Activated naive CD8-positive, alpha-beta T cell treated with anti-CD3 and anti-CD28 coated beads, Interleukin-2, amount 50 U/mL, for 16 hours (primary cell): ENCODE results near the gene HDAC5.
"Not testable (repeated sequence)": the region's sequence is repeated elsewhere in the genome, so short reads cannot be mapped to it uniquely, and the experiment has no call there.

Experiments used
- DNase-seq: peaks from one replicate; pipeline ENCODE4 v3.0.0-alpha.2; 2020; ENCODE audit warnings: low read depth, low spot score

The HDAC5 gene

DNA sequence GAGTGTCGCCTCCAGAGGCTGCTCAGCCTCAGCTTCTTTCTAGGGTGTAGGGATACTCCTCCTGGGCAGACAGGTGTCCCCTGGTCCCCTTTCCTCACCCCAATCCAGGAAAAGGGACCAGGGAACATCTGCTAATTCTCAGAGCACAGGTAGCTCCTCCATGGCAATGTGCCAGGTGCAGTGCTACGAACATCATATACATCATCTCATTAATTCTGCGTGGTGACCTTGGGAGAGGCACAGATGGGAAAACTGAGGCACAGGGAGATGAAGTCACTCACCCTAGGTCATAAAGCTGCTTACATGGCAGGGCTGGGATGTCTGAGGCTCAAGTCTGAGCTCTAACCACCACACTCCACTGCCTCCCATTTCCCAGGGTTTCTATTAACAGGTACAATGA is 11.7 kb downstream of the HDAC5 start:
- no peak for DNase-seq

DNA sequence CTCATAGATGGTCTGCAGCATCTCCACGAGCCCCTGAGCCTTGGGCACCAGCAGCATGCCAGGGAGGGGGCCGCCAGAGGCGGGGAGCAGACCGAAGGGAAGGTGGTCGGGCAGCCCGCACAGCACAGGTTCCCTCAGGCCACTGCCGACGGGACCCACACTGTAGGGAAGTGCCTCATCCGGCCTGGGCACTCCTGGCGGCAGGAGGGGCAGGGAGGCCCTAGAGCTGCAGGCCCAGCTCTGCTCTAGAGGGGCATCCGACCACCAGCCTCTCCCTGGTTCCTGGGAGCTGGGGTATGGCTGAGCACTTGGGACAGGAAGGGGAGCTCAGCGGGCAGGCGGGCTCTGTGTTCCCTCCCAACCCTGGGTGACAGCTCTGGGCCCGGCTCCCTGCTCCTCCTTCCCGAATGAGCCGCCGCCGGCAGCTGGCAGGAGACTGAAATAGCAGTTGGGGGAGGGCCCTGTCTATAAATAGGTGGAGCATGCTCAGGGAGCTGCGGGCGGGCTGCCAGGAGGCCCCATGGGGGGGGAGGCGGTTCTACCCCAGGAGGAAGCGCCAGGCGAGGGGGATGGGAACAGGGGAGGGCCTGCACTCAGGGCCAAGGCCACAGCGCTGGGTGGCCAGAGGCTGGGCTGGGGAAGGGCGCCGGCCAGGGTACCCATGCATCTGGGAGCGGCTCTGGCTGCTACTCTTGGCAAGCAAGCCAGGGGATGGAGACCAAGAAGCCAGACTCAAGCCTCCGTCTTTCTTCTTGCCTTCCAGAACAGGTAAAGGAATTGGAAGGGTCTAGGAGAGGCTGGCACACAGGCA is 12.4 kb downstream of the HDAC5 start:
- DNase-seq = peak; percentile 25

DNA sequence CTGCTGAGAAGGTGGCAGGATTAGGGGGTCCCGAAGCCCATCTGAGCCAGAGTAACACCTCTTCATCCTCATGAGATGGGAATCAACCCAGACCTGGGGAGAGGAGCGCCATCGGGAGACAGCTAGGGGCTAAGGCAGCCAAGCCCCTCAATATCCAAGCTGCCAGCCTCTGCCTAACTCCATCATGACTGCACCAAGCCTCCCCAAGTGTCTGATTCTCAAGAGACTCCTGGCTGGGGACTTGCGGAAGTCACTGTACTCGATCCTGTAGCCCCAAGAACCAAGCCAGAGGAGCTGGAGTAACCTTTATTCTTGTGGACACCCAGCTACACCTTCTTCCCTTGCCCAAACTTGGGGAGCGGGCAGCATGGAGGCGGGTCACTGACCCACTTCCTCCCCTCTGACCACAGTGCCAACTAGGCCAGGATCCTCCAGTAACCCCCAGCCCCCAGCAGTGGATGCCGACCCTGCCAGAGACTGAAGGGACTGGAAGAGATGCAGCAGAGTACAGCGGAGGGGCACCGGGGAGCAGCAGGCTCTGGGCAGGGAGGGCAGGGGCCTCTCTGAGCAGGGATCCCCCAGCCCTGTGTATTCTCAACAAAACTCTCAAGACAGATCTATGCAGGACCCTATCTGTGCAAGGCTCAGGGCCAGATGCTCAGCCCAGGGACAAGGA is 13.3 kb downstream of the HDAC5 start:
- DNase-seq = no peak

DNA sequence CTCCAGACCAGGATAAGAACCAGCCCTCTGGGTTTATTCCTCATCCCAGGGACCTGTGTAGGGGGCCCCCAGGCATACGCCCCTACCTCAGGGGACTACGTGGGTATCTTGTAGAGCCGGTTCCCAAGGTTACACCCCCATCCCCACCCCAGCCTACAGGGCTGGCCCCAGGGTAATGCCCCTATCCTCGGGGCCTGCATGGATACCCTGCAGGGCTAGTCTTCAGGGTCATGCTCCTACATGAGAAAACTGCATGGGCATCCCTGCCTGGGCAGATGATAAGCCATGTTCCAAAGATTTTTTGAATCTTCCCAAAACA is 14.2 kb downstream of the HDAC5 start:
- no peak for DNase-seq

DNA sequence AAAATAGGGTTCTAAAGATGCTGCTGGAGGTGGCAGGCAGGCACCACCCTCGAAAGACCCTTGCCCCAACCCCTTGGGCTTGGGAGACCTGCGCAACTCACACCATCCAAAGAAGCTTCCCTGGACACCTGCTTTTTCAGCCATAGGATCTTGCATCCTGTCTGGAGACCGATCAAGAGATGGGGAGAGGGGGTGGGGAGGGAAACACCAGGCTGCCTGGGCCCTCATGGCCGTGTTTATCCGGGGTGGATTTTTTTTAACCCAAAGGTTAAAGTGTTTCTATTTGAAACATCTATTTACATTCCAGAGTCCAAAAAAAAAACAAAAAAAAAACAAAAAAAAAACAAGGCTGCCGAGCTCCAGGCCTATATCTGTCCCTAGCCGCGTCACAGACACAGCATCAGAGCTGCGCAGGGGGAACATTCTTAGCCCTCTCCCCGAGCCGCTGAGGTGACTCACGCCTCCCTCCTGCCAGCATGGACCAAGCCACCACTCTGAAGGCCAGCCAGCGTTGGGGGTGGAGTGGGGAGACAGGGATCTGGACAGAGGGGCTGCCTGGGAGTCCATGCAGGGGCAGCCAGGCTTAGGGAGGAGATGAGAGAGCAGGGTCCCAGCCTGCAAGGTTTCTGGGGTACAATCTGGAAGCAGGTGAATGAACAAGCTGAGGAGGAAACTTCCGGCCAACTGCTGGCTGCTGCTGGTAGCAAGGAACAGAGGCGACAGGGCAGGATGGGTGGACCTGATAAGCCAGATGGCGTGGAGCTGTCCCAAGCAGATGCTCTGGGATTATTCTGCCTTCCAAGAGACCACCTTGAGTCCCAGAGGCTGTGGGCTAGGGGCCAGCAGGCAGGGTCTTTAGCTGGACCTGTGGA is 14.8 kb downstream of the HDAC5 start:
- DNase-seq = no peak

DNA sequence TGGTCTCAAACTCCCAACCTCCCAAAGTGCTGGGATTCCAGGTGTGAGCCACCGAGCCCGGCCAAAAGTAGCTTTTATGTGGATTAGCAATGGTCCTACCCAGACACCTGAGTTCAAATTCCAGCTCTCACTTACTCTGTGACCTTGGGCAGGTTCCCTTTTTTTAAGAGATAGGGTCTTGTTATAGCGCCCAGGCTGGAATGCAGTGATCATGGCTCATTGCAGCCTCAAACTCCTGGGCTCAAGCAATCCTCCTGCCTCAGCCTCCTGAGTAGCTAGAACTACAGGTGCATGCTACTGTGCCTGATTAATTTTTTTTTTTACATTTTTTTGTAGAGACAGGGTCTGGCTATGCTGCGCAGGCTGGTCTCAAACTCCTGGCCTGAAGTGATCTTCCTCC is 16.6 kb downstream of the HDAC5 start:
- no peak for DNase-seq

DNA sequence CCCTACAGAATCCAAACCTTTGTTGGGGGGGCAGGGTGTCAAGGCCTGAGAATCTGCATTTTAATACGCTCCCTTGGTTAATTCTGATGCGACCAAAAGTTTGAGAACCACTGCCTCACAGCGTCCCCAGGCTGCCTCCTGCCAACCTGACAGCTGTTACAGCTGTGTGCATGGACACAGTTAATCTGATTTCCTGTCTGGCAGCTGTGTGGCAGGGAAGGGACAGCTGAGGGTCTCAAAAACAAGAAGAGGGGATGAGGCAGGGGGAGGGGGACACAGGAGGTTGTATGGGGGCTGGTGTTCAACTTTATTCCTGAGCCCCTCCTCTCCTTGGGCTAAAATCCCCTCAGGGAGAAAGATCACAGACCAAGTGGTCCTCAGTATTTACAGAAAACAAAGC is 17.5 kb downstream of the HDAC5 start:
- DNase-seq = no peak

DNA sequence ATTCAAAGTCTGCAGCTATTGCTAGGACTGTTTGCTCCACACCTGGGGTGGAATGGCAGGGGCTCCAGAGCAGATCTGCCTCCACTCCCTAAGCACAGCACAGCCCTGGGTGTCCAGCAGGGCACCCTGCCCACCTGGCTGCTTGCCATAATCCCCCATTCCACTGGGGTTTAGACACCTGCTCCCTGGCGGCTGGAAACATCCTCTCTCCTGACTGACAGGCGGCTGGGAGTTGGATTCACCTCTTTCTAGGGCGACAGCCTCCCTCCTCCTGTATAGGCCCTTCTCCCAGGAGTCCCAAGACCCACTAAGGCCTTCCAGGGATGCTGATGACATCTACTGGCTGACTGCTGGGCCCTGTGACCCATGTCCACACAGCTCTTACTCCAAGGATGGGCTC is 18.0 kb downstream of the HDAC5 start:
- no peak for DNase-seq

DNA sequence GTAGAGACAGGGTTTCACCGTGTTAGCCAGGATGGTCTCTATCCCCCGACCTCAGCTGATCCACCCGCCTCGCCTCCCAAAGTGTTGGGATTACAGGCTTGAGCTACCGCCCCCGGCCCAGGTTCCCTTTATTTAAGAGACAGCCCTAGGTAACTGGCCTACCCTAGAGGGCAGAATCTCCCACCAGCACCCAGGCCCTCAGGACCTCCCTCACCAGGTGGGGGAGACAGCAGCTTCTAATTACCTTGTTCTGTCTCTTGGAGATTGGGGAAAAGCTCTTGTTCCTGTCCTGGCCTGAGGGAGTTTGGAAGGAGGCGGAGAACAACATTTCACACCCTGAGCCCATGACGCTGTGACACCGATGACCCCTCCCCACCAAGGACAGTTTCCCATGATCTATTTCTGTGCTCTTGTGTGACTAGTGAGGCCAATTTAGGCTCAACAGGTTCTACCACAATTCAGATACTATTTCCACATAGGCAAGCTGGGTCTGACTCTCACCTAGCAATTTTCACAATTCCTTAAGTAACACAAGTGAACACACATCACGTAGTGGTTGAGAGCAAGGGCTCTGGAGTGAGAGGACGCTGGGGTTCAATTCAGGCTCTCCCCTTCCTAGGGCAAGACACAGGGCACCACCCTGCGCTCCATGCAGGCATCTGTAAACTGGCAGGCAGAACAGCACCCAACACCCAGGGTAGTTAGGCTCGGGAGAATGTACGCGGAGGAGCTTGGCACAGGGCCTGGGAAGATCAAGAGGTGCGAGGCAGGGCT is 20.4 kb downstream of the HDAC5 start:
- DNase-seq = no peak

DNA sequence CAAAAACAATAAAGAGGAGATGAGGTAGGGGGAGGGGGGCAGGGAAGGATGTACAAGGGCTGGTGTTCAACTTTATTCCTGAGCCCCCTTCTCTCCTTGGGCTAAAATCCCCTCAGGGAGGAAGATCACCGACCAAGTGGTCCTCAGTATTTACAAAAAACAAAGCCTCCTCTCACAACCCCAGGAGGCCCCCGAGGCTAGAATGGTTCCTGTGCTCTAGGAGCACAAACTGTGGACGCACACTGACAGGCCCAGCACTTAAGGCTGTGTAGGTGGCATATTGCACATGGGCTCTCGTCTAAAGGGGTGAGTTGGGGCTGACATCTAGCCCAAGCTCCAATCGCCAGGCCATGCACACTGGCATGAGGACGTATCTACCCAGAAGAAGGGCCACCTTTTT is 21.6 kb downstream of the HDAC5 start:
- not testable (repeated sequence) for DNase-seq

DNA sequence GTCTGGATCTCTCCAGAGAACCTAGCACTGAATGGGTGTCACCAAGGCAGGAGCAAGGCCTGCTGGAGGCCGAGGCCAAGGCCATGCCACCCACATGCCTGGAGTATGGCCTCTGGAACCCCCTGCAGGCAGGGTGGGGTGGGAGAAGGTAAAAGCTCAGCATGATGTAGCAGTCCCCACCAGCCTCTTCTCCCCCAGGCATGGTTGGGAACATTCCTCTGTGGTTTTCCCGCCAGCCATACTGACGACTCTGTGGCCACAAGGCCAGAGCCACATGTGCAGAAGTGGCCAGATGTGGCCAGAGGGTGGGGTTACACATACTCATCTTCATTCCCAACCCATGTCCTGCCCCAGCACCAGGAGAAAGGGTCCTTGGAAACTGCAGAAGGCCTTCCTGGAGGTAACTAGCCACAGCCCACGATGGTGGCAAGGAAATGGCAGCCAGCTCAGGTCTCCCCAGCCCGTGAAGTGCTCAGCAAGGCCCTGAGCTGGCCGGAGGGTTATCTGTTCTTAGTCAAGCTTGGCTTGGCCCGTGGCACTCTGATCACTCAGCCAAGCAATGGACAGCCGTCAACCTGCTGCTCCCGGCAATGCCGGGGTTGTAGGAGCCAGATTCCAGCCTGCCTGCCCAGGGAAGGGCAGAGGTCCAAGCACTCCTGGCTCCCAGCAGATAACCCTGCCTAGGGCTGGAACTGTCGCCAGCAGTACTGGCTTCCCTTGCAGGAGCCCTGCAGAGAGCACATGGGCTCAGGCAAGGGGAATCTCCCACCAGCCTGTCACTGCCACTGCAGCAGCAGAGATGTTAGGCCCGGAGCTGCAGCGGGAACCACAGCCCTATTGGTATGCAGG is 26.1 kb downstream of the HDAC5 start:
- DNase-seq = no peak

DNA sequence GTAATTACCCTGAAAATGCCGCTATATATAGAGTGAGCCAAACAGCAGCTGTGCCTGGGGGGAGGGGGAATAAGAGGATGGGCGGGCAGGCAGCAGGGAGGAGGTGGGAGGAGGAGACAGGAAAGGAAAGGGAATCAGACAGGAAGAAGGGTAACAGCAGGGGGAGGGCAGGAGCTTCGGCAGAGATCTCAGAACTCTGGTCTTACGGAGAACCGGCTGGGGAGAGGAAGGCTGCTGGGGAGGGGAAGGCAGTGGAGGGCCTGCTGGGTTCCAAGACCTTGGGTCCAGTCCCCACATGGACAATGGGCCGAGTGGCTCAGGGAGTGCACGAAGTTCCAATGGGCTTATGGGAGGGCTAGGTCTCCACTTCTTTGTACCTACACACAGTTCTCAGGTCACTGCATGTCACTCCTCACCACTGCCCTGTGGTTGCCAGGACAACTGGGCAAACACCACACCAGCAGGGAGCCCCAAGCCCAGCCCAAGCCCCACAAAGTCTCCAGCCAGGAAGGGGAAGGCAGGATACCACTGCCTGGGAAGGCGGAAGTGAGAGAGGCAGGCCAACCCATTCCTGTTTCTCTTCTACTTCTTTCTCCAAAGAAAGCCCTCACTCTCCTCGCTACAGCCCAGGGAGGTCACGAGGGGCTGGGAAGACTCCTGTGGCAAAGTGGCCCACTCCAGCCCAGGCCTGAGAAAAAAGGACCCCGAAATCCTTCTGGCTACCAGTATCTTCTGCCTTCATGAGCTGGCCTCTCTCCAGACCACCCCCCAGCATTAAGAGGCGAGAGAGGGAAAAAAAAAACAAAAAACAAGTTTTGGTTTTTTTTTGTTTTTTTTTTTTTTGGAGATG is 27.6 kb downstream of the HDAC5 start:
- no peak for DNase-seq

DNA sequence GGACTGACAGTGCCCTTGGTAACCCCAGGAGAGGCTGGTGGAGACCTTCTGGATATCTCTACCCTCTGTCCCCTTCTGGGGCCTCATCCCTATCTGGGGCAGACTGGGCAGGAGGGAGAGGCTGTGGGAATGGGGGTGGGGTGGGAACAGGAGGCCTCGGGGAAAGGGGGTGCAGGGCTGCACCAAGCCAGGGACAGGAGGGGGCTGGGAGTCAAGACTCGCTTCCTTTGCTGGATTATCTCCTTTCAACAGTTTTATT is 28.1 kb downstream of the HDAC5 start:
- no peak for DNase-seq

DNA sequence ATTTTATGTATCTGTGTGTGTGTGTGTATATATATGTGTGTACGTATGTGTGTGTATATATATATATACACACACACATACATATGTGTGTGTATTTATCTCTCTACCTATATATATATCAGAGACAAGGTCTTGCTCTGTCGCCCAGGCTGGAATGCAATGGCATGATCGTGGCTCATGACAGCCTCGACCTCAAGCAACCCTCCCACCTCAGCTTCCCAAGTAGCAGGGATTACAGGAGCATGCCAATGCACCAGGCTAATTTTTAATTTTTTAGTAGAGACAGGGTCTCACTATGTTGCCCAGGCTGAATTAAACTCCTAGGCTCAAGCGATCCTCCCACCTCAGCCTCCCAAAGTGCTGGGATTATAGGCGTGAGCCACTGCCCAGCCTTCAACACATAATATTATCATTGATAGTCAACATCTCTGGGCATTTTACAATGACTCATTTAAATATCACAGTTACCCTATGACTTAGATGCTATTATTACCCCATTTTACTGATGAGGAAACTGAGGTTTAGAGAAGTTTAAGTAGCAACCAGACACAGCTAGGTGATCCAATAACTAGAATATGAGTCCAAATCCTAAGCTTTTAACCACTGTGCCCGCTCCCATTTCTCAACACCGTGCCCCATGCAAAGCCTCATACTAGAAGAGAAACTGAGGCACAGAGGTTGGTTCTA is 28.6 kb downstream of the HDAC5 start:
- DNase-seq = no peak

DNA sequence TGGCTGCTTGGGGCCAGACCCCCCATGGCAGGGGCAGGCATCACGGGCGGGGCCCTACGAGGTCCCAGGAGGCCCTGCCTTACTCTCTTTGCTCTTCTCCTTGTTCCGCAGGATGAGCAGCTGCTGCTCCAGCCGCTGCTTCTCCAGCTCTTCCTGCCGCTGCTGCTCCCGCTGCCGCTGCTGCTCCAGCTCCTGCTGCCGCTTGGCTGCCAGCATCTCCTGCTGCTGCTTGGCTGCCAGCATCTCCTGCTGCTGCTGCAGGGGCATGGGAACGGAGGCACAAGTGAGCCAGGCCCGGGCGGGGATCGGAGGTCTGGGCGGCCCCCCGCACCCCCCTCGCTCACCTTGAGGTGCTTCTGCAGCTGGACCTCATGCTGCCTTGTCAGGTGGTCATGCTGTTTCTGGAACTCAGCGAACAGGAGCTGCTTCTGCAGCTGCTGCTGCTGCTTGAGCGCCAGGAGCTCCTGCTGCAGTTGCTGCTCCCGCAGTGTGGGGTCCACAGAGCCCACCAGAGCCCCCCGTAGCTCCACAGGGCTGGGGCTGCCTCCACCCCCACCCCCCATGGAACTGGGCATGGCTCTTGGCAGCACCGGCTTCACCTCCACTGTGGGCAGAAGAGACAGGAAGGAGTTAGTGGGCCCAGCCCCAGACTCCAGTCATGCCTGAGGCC is 30.1 kb downstream of the HDAC5 start:
- DNase-seq = no peak

DNA sequence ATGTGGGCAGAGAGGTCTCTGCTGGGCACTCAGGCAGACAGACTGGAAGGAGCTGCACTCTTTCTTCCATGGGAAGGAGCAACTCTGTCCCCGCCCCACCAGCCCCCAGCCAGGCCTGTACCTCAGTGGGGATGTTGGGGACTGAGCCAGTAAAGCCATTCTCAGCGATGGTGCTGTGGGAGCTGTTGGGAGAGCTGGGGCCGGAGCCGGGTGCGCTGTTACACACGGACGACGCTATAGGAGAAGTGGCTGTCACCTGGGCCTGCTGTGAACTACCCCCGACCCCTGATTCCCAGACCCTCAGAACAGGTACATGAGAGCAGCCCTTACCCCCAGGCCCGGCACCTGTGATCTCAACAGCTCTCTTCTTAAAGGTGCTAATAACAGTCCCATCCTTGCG is 31.4 kb downstream of the HDAC5 start:
- DNase-seq = no peak

DNA sequence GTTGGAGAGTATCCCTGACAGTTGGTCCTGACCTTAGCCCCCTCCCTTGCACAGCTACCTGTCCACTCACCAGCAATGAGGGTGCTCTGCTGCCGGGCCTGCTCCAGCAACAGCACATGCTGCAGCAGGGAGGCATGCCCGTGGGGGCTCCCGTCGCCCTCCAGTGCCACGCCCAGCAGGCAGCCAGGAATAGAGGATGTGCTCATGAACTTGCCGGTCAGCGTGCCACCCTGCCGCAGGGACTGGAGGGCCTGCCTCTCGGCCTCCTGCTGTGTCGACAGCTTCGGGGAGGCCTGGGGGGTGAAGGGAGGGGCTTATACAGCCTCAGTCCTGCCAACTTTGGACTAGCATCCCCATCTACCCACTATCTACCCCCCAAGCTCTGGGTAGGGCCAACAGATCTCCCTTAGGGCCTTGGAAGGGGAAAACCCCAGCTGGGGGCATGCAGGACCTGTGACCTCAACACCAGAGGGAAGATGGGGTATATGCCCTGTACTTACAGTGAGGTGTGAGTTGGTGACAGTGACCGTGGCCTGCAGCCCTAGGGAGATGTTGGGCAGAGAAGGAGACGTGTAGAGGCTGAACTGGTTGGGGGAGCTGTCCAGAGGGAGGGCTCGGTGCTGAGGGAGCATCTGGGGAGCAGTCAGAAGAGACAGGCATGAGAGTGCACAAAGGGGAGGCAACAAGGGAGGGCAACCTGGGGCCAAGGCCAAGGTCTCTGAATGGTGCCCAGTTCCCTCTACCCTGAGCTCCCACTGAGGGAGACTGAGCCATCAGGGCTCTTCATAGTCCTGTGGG is 32.0 kb downstream of the HDAC5 start:
- no peak for DNase-seq

DNA sequence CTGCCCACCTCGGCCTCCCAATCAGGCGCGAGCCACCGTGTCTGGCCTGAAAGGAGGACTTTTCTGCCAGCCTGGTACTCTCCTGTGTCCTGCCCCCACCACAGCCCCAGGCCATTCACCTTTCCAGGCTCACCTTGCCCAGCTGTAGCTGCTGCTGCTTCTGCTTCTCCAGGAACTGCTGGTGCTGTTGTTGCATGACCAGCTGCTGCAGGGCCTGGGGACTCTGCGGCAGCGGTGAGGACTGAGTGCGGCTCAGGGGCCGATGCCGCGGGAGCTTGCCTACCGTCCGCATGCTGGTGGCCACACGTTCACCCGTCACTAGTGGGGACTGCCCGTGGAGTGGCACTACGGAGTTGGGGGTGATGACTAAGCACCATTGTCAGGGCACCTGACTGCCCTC is 35.2 kb downstream of the HDAC5 start:
- DNase-seq = no peak
